LNCAP (cell line): ENCODE data around the gene PDE1C.

ENCODE experiments used
- TF ChIP-seq, protein P1 (sequence below): fragments of 450-650 bp; IDR thresholded peaks from 2 replicates; pipeline ENCODE4 v1.5.1; 2017; ENCODE audit warnings: mild to moderate bottlenecking

PDE1C gene

DNA sequence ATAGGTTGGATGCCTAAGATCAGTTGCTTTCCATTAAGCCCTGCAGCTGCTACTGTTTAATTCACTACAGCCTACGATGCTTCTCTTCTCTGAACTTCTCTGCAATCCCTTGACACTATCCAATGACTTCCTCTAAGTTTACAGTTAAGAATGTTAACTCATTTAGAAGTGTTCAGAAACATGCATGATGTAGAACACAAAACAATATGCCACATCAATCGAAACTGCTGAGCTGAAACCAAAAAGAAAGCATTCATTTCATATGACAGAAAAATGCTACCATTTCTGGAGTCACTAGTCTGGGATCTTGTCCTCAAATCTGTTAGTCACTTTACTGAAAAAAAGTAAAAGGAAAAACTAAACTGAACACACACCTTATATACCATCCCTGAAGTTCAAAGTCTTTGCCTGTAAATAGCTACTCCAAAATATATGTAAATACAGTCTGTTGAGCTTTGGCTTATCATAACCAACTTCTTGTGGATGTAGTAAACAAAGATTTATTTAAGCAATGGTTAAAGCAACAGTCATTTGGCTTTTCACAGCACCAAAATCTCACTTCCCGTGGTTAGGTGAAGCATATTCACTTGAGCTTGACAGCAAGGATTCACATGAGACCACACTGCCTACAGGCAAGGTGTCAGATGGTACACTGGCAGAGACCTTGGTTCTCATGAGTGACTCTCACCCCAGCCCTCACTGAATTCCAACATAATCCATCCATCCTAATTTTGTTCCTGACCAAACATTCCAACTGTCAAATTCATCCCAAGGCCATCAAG lies 196.2 kb downstream of the PDE1C start:
- TF ChIP-seq, protein P1, sequence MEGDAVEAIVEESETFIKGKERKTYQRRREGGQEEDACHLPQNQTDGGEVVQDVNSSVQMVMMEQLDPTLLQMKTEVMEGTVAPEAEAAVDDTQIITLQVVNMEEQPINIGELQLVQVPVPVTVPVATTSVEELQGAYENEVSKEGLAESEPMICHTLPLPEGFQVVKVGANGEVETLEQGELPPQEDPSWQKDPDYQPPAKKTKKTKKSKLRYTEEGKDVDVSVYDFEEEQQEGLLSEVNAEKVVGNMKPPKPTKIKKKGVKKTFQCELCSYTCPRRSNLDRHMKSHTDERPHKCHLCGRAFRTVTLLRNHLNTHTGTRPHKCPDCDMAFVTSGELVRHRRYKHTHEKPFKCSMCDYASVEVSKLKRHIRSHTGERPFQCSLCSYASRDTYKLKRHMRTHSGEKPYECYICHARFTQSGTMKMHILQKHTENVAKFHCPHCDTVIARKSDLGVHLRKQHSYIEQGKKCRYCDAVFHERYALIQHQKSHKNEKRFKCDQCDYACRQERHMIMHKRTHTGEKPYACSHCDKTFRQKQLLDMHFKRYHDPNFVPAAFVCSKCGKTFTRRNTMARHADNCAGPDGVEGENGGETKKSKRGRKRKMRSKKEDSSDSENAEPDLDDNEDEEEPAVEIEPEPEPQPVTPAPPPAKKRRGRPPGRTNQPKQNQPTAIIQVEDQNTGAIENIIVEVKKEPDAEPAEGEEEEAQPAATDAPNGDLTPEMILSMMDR = no peak

DNA sequence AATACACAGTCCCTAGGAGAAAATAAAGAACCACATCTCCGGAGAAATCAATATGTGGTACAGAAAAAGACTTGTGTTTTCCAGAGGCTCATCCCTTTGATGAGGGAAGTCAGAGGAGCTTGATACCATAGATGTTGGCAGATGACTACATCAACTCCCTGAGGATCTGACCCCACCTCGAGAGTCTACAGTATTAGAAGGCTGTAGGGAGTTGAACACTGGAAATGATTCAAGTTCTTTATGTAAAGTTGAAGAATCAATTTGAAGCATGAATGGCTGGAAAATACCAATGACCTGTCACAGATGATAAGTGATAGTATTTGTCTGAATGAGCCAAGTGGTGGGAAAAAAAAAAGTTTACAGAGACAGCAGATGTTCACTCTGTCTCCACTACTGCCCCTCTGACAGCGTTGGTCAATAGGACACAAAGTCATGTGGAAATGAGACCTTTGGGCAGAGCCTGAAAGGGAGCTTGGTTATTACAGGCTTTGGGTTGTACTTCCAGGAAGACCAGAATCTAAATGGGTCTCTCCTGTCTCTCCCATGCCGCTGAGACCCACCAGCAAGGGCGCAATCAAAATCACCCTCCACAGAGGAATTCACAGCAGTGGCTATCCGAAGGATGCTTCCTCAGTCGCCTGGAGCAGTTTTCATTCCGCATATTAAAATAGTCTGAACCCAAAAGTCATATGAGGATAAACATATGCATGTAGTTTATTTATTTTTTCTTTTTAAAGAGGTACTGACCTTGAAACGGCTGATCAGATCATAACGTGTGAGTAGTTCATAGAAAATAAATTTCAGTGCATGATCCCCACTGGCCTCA lies 197.4 kb downstream of the PDE1C start:
- TF ChIP-seq, protein P1 = no peak

DNA sequence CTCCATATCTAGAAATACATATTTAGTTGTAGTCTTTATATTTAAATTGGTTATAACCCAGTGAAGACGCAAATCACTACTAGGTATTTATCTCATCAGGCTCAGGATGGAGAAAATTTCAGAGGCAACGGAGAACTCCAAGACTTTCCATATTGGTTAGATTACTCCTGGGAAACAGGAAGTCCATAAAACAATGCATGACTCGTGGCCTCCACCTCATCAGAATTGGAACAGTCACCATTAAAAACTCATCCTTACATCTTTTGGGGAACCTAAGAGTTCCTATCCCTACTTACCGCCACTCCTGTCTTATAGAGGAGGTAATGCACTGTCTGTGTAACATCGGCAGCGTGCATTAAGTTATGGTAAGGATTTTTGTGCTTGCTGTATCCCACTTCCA lies 205.6 kb downstream of the PDE1C start:
- TF ChIP-seq, protein P1 = no peak

DNA sequence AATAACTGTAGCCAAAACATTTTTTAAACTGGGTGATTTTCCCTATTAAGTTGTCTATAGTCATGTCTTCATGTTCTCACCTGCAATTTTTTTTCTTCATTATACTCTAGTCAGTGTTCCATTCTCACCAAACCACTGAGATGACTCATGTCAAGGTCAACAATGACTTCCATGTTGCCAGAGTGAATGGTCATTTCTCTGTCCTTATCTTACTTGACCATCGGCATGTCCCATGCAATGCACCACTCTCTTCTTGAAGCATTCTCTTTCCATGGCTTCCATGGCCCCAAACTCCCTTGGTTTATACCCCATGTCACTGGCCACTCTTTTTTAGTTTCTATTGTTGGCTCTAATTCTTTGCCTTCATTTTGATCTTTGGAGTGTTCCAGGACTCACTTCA lies 209.3 kb downstream of the PDE1C start:
- TF ChIP-seq, protein P1 = no peak

DNA sequence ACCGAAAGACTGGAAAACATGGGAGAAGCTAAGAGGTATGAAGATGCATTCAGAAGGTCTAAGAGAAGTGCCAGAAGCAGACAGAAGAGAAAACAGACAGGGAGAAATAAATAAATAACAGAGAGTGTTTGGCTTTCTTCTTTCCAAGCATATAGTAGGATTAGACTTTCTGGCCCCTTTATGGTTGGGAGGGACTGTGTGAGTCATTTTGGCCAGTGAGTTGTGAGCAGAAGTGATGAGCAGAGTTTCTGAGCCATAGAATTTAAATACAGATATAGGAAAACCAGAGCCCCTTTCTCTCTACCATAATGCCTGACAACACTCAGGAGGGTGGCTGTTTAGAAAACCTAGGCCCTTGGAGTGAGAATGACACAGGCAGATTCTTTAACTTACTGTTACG lies 212.2 kb downstream of the PDE1C start:
- TF ChIP-seq, protein P1 = no peak

DNA sequence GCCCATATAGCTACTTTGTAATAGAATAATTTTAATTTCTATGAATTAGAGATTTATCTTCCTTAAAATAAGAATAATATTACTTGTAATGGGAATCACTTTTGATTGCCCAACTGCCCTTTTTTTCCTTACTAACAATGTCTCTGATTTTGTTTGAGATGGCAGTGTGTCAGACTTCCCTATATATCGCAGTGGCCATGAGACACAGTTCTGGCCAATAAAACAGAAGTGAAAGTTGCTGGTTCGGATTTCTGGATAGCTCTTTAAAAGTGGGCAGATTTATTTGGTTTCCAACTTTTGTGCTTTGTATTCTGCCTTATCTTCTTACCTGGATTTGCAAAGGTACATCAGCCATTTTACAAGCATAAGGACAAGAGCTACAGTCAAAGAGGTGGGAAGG lies 213.0 kb downstream of the PDE1C start:
- TF ChIP-seq, protein P1 = no peak

DNA sequence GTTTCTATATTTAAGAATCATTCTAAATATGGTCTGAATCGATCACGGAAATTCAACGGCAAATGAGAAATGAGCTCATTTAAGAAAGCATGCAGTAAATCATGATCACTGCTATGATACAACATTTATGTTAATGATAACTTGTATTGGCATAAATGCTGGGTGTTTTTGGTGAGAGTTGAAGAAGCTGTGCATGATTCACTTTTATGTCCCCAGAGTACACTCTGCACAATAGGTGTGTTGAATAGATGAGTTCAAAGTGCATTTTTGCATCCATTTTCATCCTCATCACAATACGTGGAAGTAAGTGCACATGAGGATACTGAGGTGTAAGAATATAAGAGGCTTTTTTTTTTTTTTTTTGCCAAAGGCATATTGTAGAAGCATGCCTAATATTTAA lies 213.9 kb downstream of the PDE1C start:
- TF ChIP-seq, protein P1 = no peak
